ENCODE results near the gene HS3ST5. TPM values are rescaled to one million over a fixed set of nuclear protein-coding genes. Genes with fewer than 3 reads are reported as not detected.

HS3ST5 gene
- total RNA-seq, 1 experiment from 2014 or later: 0.09 TPM

- no peaks in the 10 kb centered on the region for H3K4me1 ChIP-seq (replicated peaks; ENCODE audit: insufficient read depth)
- POLR2A ChIA-PET (ENCODE audit: unreplicated experiment): no interaction called here
- H3K27me3 ChIP-seq (ENCODE audit: insufficient read depth, low read depth): no peaks in the 10 kb centered on the region
- no peaks in the 10 kb centered on the region for H4K20me1 ChIP-seq (ENCODE audit: insufficient read depth)
- H3K36me3 ChIP-seq (ENCODE audit: low read depth): no peaks in the 10 kb centered on the region
- H3K27ac ChIP-seq: no peak overlapping the region
- DNase-seq: no peak
- TF ChIP-seq EZH2 (IDR thresholded peaks at IDR 0.05; ENCODE audit: low read depth) (no peak), CTCF (conservative IDR thresholded peaks at IDR 0.05) (no peak)
- no peak overlapping the region for H3K4me2 ChIP-seq
- H3K9me2 ChIP-seq (ENCODE audit: insufficient read depth): no peaks in the 10 kb centered on the region
- H2AFZ ChIP-seq: no peak overlapping the region
- H3K79me2 ChIP-seq (ENCODE audit: low read depth): no peaks in the 10 kb centered on the region
- H3F3A ChIP-seq (ENCODE audit: insufficient read depth, low read depth): no peaks in the 10 kb centered on the region
- H3K9me3 ChIP-seq (ENCODE audit: insufficient read depth, low read depth): no peaks in the 10 kb centered on the region
- CTCF ChIA-PET: no interaction called here
- H3K4me3 ChIP-seq: no peak overlapping the region
- no TSS peak for BruUV-seq (replicated peaks)
- intact Hi-C loops (cut with micrococcal nuclease; ENCODE audit: unreplicated experiment): no loop called here
These were observed 147.8 kb downstream of the HS3ST5 start for GRCh38 chr6:114195027-114195365.

- Histone ChIP-seq H3K27ac (no peak overlapping the region), H4K20me1 (ENCODE audit: insufficient read depth) (no peaks in the 10 kb centered on the region), H3K4me1 (replicated peaks; ENCODE audit: insufficient read depth) (no peaks in the 10 kb centered on the region), H3K27me3 (ENCODE audit: insufficient read depth, low read depth) (no peaks in the 10 kb centered on the region), H3K79me2 (ENCODE audit: low read depth) (no peaks in the 10 kb centered on the region), H3K9me2 (ENCODE audit: insufficient read depth) (no peaks in the 10 kb centered on the region), H2AFZ (no peak overlapping the region), H3K4me2 (no peak overlapping the region), H3K9me3 (ENCODE audit: insufficient read depth, low read depth) (no peaks in the 10 kb centered on the region), H3K4me3 (no peak overlapping the region), H3K36me3 (ENCODE audit: low read depth) (no peaks in the 10 kb centered on the region), H3F3A (ENCODE audit: insufficient read depth, low read depth) (no peaks in the 10 kb centered on the region)
- no TSS peak for BruUV-seq (replicated peaks)
- peak in 1 of 2 experiments; percentile 27 for DNase-seq
- POLR2A ChIA-PET (ENCODE audit: unreplicated experiment): interaction anchor here (0.6 kb wide), 1 partner anchor 12 kb away, joined by 7 read pairs; no protein-coding TSS in a partner anchor
- CTCF ChIA-PET: no interaction called here
- intact Hi-C loops (cut with micrococcal nuclease; ENCODE audit: unreplicated experiment): no loop called here
- no peak for TF ChIP-seq EZH2 (IDR thresholded peaks at IDR 0.05; ENCODE audit: low read depth)
- no peak for TF ChIP-seq CTCF (conservative IDR thresholded peaks at IDR 0.05)
These were observed 148.3 kb downstream of the HS3ST5 start for GRCh38 chr6:114194362-114195026.

- H3K4me1 ChIP-seq (replicated peaks; ENCODE audit: insufficient read depth): no peaks in the 10 kb centered on the region
- no peaks in the 10 kb centered on the region for H4K20me1 ChIP-seq (ENCODE audit: insufficient read depth)
- no TSS peak for BruUV-seq (replicated peaks)
- POLR2A ChIA-PET (ENCODE audit: unreplicated experiment): no interaction called here
- CTCF ChIA-PET: no interaction called here
- no peaks in the 10 kb centered on the region for H3K27me3 ChIP-seq (ENCODE audit: insufficient read depth, low read depth)
- DNase-seq: no peak
- no peaks in the 10 kb centered on the region for H3K9me3 ChIP-seq (ENCODE audit: insufficient read depth, low read depth)
- no peaks in the 10 kb centered on the region for H3K79me2 ChIP-seq (ENCODE audit: low read depth)
- H3K4me3 ChIP-seq: no peak overlapping the region
- no peak overlapping the region for H3K27ac ChIP-seq
- no peak overlapping the region for H3K4me2 ChIP-seq
- H3F3A ChIP-seq (ENCODE audit: insufficient read depth, low read depth): no peaks in the 10 kb centered on the region
- TF ChIP-seq EZH2 (IDR thresholded peaks at IDR 0.05; ENCODE audit: low read depth) (no peak), CTCF (conservative IDR thresholded peaks at IDR 0.05) (no peak)
- peaks cover 5% of the 10 kb centered on the region; the same call in 1 of the 2 replicates for H3K9me2 ChIP-seq (ENCODE audit: insufficient read depth)
- no peaks in the 10 kb centered on the region for H3K36me3 ChIP-seq (ENCODE audit: low read depth)
- H2AFZ ChIP-seq: no peak overlapping the region
- intact Hi-C loops (cut with micrococcal nuclease; ENCODE audit: unreplicated experiment): no loop called here
These were observed 155.3 kb downstream of the HS3ST5 start for GRCh38 chr6:114187563-114187962.

All from PC-9 (cell line).